CD4-positive, alpha-beta T cell treated with Interleukin-17A for 1 hour (primary cell): ENCODE measurements around the gene CRYBB2.
"Not testable (repeated sequence)": the region's sequence is repeated elsewhere in the genome, so short reads cannot be mapped to it uniquely, and the experiment has no call there.

Source experiments
- DNase-seq: peaks from one replicate; pipeline ENCODE4 v3.0.0-alpha.2; 2020

CRYBB2 gene

GRCh38 chr22:25219211-25219689, at the start of gene CRYBB2:
TSS of gene CRYBB2 (plus strand) at chr22:25219639. CDS start at chr22:25221430, 1,791 bp downstream.
- DNase-seq, result no peak

GRCh38 chr22:25170426-25170980, 48.9 kb upstream of the CRYBB2 start:
- DNase-seq, result no peak

GRCh38 chr22:25172153-25172552, 47.3 kb upstream of the CRYBB2 start:
- DNase-seq, result peak; percentile 15

- DNase-seq, result no peak
These were observed 45.1 kb upstream of the CRYBB2 start for GRCh38 chr22:25174156-25174887.

GRCh38 chr22:25174888-25175411, 44.5 kb upstream of the CRYBB2 start:
- DNase-seq, result no peak

GRCh38 chr22:25176175-25176574, 43.3 kb upstream of the CRYBB2 start:
- DNase-seq, result no peak

- DNase-seq, result no peak
These were observed 42.6 kb upstream of the CRYBB2 start for GRCh38 chr22:25176799-25177198.

GRCh38 chr22:25177226-25177625, 42.2 kb upstream of the CRYBB2 start:
- DNase-seq, result no peak

GRCh38 chr22:25177895-25178294, 41.5 kb upstream of the CRYBB2 start:
- no peak for DNase-seq

- DNase-seq, result not testable (repeated sequence)
These were observed 41.1 kb upstream of the CRYBB2 start for GRCh38 chr22:25178348-25178747.

- DNase-seq, result not testable (repeated sequence)
These were observed 40.4 kb upstream of the CRYBB2 start for GRCh38 chr22:25178869-25179631.

- no peak for DNase-seq
These were observed 37.0 kb upstream of the CRYBB2 start for GRCh38 chr22:25182131-25183110.

- no peak for DNase-seq
These were observed 35.4 kb upstream of the CRYBB2 start for GRCh38 chr22:25183949-25184619.

GRCh38 chr22:25186140-25186539, 33.3 kb upstream of the CRYBB2 start:
- no peak for DNase-seq

- DNase-seq, result no peak
These were observed 32.0 kb upstream of the CRYBB2 start for GRCh38 chr22:25187469-25187868.

- no peak for DNase-seq
These were observed 27.0 kb upstream of the CRYBB2 start for GRCh38 chr22:25192406-25192805.

- DNase-seq, result no peak
These were observed 26.3 kb upstream of the CRYBB2 start for GRCh38 chr22:25193130-25193529.

- no peak for DNase-seq
These were observed 25.9 kb upstream of the CRYBB2 start for GRCh38 chr22:25193548-25193947.

GRCh38 chr22:25196326-25196725, 23.1 kb upstream of the CRYBB2 start:
- DNase-seq, result no peak

GRCh38 chr22:25197340-25197739, 22.1 kb upstream of the CRYBB2 start:
- no peak for DNase-seq

- DNase-seq, result no peak
These were observed 19.5 kb upstream of the CRYBB2 start, which contains the start of gene CRYBB3 for GRCh38 chr22:25199731-25200520. TSS of gene CRYBB3 (plus strand) at chr22:25199858. CDS start at chr22:25201397, 1,539 bp downstream.
